Lower leg skin (tissue), 3 donors: ENCODE results near the gene TMEM63A.

Experiments used
- POLR2A ChIP-seq, 2 donors: fragments of 450-650 bp; IDR thresholded peaks; one replicate each; pipeline ENCODE4 v1.6.1; 2016 to 2017; ENCODE audit warnings: antibody characterized with exemption in 2 of 2, mild to moderate bottlenecking in 1 of 2, moderate library complexity in 1 of 2
- TF ChIP-seq, protein P1 (sequence below), 3 donors: fragments of 450-650 bp; IDR thresholded peaks; one replicate each; pipeline ENCODE4 v1.5.1; 2016; ENCODE audit warnings: antibody characterized with exemption in 3 of 3, mild to moderate bottlenecking in 3 of 3, moderate library complexity in 2 of 3

DNA sequence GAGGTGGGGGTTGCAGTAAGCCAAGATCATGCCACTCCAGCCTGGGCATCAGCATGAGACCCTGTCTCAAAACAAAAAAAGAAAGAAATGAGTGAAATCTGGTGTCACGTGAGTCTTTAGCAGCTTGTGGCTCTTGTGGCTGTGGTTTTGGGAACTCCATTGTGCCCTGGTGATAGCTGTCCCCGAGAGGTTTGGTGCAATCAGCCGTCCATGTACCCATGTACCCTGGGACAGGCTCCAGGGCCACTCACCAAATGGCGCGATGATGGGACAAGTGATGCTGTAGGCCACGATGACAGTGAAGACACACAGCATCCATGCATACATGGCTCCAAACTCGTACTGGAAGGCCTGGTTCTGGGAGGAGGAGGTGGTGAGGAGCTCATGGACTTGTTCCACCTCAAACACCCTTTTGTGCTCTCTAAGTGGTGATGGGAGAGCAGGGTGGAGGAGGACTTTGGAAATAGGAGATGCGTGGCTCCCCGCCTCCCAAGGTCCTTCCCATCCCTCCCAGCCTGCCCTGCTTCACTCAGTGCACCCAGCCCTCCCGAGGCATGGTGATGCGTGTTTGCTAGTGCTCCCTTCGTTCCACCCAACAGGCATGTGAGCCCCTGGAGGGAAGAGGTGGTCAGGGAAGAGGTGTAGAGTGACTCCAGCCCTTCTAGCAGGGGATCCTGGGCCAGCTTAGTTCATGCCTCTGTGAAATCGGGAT lies 29.6 kb downstream of the TMEM63A start:
- TF ChIP-seq POLR2A (IDR thresholded peaks at IDR 0.05): no peak
- TF ChIP-seq, protein P1, sequence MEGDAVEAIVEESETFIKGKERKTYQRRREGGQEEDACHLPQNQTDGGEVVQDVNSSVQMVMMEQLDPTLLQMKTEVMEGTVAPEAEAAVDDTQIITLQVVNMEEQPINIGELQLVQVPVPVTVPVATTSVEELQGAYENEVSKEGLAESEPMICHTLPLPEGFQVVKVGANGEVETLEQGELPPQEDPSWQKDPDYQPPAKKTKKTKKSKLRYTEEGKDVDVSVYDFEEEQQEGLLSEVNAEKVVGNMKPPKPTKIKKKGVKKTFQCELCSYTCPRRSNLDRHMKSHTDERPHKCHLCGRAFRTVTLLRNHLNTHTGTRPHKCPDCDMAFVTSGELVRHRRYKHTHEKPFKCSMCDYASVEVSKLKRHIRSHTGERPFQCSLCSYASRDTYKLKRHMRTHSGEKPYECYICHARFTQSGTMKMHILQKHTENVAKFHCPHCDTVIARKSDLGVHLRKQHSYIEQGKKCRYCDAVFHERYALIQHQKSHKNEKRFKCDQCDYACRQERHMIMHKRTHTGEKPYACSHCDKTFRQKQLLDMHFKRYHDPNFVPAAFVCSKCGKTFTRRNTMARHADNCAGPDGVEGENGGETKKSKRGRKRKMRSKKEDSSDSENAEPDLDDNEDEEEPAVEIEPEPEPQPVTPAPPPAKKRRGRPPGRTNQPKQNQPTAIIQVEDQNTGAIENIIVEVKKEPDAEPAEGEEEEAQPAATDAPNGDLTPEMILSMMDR (IDR thresholded peaks at IDR 0.05): no peak
